IPS-18a (cell line): ENCODE data around the gene TMEM130.

ENCODE experiments used
- H3K27ac ChIP-seq: one replicate; pipeline ENCODE4 v1.5.1; 2013; ENCODE audit warnings: low read length
- H3K27me3 ChIP-seq: one replicate; pipeline ENCODE4 v1.6.1; 2013; ENCODE audit warnings: mild to moderate bottlenecking, low read length; ENCODE audit not compliant: control insufficient read depth, insufficient read depth
- H3K36me3 ChIP-seq: one replicate; pipeline ENCODE4 v1.6.1; 2013; ENCODE audit warnings: low read depth, low read length; ENCODE audit not compliant: control insufficient read depth
- H3K4me1 ChIP-seq: one replicate; pipeline ENCODE4 v1.6.1; 2013; ENCODE audit warnings: low read depth, low read length; ENCODE audit not compliant: control insufficient read depth
- H3K4me3 ChIP-seq: one replicate; pipeline ENCODE4 v1.5.1; 2013; ENCODE audit warnings: low read length
- H3K9ac ChIP-seq: one replicate; pipeline ENCODE4 v1.6.1; 2013; ENCODE audit warnings: mild to moderate bottlenecking, low read length, moderate library complexity
- H3K9me3 ChIP-seq: one replicate; pipeline ENCODE4 v1.6.1; 2013; ENCODE audit warnings: low read depth, low read length; ENCODE audit not compliant: control insufficient read depth

TMEM130 gene

GRCh38 chr7:98800996-98801395 is 68.8 kb downstream of the TMEM130 start:
- H3K27ac ChIP-seq, result no peak overlapping the region
- H3K4me3 ChIP-seq, result no peak overlapping the region
- H3K36me3 ChIP-seq, result no peaks in the 10 kb centered on the region
- H3K4me1 ChIP-seq, result no peaks in the 10 kb centered on the region
- no peak overlapping the region for H3K9ac ChIP-seq
- H3K27me3 ChIP-seq, result no peaks in the 10 kb centered on the region
- H3K9me3 ChIP-seq, result no peaks in the 10 kb centered on the region

GRCh38 chr7:98797150-98797549 is 72.7 kb downstream of the TMEM130 start:
- H3K4me1 ChIP-seq, result no peaks in the 10 kb centered on the region
- H3K36me3 ChIP-seq, result no peaks in the 10 kb centered on the region
- H3K4me3 ChIP-seq, result no peak overlapping the region
- H3K9ac ChIP-seq, result no peak overlapping the region
- no peak overlapping the region for H3K27ac ChIP-seq
- H3K27me3 ChIP-seq, result no peaks in the 10 kb centered on the region
- H3K9me3 ChIP-seq, result no peaks in the 10 kb centered on the region
